GM13977 (cell line): ENCODE results near the gene LSG1.

Experiments used
- DNase-seq: peaks from one replicate; pipeline ENCODE4 v3.0.0; 2012; ENCODE audit warnings: low spot score
- CTCF ChIP-seq: IDR thresholded peaks from 2 replicates; pipeline ENCODE4 v1.5.1; 2012; ENCODE audit warnings: mild to moderate bottlenecking, control low read depth; ENCODE audit not compliant: insufficient read depth; ENCODE audit errors: extremely low read depth, missing control alignments
- in situ Hi-C: fragments of 300-500 bp; cut with MboI; formaldehyde crosslinking; loops from one replicate; pipeline ENCODE4 v1.12.0; 2022; ENCODE audit warnings: low sequenced_read_pairs, low pct_unique_long_range_greater_than_20kb, mixed read lengths, inconsistent platforms; ENCODE audit not compliant: unreplicated experiment

The LSG1 gene

GRCh38 chr3:194671900-194672808 is at the start of gene LSG1:
Gene LSG1, minus strand, starts transcription at chr3:194672191. Its CDS starts 29 bp downstream, at chr3:194672162.
- in situ Hi-C loops = no loop called here
- DNase-seq = peak; percentile 83
- peak; percentile 13 for TF ChIP-seq CTCF

DNA sequence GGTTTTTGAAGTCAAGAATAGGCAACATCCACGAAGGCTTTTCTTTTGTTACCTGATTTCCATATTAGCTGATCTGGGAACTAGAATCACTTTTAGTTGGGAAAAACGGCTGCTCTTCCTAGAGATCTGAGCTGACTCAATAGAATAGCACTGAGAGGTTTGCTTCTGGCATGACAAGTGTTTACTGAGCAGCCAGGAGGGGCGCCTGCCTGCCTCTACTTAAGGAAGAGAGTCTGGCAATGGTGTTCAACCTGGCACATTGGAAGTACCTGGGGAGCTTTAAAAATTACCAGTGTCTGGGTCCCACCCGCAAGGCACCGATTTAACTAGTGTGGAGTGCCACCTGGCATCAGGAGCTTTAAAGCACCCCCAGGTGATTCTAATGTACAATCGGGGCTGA is 48.1 kb upstream of the LSG1 start:
- no peak for TF ChIP-seq CTCF
- DNase-seq = no peak
- in situ Hi-C loops = no loop called here

DNA sequence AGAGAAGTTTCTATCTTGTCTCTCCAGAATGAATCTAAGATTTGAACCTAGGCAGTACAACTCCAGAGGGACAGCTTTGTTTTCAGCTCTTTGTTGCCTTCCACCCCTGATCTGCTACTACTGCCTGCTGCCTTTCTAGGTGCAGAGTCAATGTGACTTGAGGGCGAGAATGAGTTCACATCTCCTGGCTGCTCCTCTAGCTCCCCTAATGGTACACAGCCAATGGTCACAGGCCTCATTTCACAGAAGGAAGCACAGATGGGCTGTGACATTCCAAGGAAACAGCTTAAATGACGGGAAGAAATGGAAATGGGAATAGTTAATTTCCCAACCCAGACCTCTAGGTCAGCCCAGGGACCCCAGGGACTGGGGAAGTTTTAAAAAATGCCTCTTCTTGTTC is 46.1 kb upstream of the LSG1 start:
- in situ Hi-C loops = no loop called here
- no peak for TF ChIP-seq CTCF
- no peak for DNase-seq

DNA sequence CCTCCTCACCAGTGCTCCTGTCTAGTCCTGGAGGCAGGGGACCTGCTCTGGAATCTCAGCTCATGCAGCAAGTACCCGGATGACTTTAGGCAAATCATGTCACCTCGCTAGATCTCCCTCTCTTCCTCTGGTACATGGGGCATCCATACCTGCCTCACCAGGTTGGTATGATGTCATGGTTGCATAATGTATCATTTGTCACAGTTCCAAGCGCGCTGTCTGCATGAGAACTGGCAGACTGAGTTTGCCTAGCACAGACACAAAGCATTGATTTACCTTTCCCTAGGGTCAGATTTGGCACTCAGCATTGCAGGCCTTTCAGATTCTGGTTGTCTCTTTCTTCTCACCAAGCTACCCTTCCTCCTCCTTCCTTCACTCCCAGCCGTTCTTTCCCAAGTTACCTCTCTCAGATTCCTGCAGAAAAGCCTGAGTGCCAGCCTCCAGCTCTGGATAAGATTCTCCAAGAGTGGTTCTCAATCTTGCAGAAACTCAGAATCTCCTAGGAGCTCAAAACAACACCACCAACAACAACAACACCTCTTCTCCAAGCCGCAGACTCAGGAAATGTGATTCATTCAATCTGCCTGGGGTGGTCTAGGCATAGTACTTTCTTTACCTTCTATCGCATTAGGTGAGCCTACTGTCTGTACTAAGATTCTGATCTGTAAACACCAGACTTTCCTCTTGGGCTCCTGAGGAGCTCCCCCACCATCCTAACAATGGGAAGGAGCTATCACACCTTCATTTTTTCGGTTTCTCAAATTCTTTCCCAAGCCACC is 43.2 kb upstream of the LSG1 start:
- DNase-seq = no peak
- no peak for TF ChIP-seq CTCF
- in situ Hi-C loops = no loop called here

DNA sequence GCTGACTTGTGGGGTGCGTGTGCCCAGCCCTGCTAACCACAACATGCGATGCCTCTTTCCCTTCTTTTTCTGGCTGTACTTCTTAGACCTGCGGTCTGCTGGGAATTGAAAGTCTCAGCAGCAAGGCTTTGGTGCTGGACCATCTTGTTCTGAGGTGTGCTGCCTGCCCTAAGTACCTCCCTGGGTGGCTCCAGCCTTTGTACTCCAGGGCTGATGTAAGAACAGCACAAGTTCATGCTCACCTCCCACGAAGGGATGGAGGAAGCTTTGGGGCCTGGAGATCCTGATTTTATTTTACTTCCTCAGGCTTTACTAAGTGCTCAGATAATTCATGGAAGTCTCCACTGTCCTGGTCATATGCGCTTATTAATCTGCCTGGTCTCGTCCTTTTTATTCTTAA is 42.6 kb upstream of the LSG1 start:
- TF ChIP-seq CTCF = no peak
- in situ Hi-C loops = no loop called here
- no peak for DNase-seq

GRCh38 chr3:194714137-194714455 is 42.1 kb upstream of the LSG1 start:
- DNase-seq = no peak
- no peak for TF ChIP-seq CTCF
- in situ Hi-C loops = no loop called here
